Skin of body (tissue), 2 donors: Measurements from ENCODE around the gene ARL8B. TPM values are rescaled to one million over a fixed set of nuclear protein-coding genes. Genes with fewer than 3 reads are reported as not detected.

Experiments
- DNase-seq: peaks from one replicate; lab custom pipeline; 2025; lab: John Stamatoyannopoulos, UW
- total RNA-seq: library from RNA; depleted of rRNA; stranded (reverse); fragments of >200 nt; gene quantifications from one replicate; pipeline ENCODE4 v1.2.3, GENCODE V29; 2014

ARL8B gene
- total RNA-seq, 1 donor from 2014 or later: 65.7 TPM

GRCh38 chr3:5186089-5186857 is 64.2 kb downstream of the ARL8B start:
- DNase-seq: no peak

- DNase-seq: no peak
Measured at GRCh38 chr3:5186858-5187155, 64.7 kb downstream of the ARL8B start.

DNA sequence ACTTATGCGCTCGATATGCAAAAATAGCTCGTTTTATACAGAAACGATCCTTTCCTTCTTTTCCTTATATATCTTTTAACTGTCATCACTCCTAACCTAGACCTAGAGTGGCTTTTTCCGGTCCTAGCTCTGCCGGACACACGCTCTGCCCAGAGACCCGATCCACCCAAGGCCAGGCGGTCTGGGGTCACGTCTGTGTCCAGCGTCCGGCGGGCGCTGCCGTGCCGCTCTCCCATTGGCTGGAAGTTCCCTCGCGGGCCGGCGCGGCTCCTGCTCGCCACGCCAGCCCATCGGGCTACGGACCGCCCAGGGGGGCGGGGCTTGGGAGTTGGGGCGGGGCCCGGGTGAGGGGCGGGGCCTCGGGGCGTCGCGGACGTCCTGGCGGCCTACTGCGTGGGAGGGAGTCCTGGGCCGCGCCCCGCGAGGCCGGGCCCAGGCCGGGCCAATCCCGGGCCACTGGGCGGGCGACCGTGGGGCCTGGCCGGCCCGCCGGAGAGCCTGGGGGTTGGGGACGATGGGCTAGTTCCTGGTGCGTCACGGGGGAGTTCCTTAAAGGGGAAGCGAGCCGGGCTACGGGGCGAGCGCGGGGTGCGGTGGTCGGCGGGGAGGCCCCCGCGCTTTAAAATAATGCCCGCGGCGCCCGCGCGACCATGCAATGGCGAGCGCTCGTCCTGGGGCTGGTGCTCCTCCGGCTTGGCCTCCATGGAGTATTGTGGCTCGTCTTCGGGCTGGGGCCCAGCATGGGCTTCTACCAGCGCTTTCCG is 65.2 kb downstream of the ARL8B start, which contains the start of gene EDEM1:
EDEM1 (plus strand) TSS at position 552 of the 764 bp plus-strand sequence; CDS start at position 651, 99 bp downstream.
- DNase-seq: peak; percentile 84

- DNase-seq: no peak
Measured at GRCh38 chr3:5187920-5188418, 65.9 kb downstream of the ARL8B start.

DNA sequence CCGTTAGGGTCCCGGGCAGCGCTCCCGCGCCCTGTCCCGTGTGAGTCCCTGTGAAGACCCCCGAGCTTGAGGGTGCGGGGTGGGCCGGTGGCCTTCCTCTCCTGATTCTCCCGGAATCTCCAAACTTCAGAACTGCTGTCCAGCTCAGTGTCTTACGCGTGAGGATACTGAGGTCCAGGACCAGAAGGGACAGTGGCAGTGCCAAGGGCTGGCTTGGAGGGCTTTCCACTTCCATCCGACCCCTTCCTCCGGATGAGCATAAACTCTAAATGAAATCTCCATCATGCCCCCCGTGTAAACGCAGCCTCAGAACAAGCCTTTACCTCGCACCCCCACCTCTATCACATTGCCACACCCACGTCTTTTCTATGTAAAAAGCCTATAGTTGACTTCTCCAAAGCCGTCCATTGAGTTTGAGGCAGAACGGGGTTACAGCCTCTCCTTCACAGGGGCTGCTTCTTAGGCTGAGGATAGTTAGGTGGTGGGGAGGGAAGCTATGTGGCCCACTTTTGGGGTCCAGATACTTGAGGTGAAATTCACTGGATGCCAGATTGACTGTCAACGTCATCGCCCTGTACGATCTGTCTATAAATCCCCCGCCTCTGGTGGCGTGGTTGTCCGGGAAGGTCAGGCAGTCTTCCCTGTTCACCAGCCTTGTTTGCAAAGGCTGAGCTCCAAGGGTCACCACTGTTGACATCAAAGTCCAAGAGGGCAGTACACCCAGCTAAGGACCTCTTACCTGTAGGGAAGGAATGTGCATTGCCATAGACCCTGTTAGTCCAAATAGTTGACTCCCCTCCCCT is 66.5 kb downstream of the ARL8B start:
- peak; percentile 23 for DNase-seq

GRCh38 chr3:5190147-5190791 is 68.2 kb downstream of the ARL8B start:
- DNase-seq: no peak

DNA sequence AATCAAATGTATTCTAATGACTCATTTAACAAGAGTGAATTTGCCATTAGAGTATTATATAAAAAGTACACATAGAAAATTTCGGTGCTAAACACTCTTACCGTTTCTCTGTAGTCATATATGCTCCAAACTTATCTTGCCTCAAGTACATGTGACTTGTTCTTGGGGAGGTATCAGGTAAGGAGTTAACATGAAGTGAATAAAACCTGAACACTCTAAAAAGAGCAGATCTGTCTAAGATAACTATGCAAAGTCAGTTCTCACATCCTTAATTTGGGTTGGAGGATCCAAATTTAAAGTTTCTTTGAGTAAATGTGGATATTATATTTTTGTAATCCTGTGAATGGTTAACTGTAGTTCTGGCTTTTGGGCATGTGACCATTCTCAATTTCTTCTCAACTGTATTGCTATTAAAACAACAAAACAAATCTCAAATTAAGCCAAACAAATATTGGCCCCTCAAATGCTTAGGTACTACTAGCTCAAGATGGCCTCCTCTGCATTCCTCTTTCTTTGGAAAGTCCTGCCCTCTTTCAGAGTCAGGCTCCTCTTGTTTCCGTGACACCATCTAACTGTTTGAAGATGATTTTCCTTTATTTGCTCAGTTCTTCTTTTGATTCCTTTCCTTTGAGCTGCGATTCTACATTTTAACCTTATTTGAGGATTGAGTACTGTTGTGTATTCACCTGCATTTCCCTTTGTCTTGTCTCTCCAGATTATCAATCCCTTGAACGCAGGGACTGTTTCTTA is 69.6 kb downstream of the ARL8B start:
- no peak for DNase-seq

GRCh38 chr3:5192571-5193365 is 70.7 kb downstream of the ARL8B start:
- no peak for DNase-seq

- no peak for DNase-seq
Measured at GRCh38 chr3:5194341-5194740, 72.2 kb downstream of the ARL8B start.

- no peak for DNase-seq
Measured at GRCh38 chr3:5194801-5195509, 72.9 kb downstream of the ARL8B start.

GRCh38 chr3:5195605-5196004 is 73.5 kb downstream of the ARL8B start:
- no peak for DNase-seq

DNA sequence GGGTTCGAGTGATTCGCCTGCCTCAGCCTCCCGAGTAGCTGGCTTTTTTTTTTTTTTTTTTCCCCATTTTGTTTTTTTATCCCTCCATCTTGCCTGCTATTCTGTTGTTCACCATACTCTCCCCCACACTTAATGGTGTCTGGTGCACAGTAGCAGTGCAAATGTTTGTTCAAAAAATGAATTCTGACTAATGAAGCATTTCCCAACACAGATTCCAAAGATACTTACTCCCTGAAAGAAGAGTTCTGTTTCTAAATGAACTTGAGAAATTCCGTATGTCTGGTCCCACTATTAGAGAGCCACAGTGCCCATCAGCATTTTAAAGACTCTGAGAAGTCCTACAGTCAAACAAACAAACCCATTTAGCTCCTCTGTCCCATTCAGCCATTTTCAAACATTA is 74.9 kb downstream of the ARL8B start:
- DNase-seq: no peak

DNA sequence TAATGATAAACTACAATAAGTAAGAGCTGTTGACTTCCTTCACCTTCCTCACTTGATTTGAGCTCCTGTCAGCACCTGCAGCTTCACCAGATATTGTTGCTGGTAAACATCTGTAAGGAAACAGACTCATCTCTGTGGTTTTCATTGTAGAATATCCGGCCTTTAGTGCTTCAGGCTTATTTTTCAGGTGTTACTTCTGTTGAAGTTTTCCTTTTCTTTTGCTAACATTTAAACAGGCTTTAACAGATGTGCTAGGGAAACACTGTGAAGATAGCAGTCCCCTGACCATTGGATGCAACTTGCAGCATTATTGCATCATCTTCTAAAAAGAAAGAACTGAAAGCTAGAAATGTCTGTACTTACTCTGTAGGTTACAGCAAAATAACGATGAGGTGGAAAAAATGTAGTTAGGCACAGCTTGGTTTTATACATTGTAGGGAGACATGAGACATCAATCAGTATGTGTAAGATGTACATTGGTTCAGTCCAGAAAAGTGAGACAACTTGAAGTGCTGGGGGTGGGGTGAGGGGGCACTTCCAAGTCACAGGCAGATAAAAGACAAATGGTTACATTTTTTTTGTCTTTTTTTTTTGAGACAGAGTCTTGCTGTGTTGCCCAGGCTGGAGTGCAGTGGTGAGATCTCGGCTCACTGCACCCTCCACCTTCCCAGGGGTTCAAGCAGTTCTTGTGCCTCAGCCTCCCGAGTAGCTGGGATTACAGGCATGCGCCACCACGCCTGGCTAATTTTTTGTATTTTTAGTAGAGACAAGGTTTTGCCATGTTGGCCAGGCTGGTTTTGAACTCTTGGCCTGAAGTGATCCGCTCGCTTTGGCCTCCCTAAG is 75.6 kb downstream of the ARL8B start:
- DNase-seq: no peak

- DNase-seq: no peak
Measured at GRCh38 chr3:5198313-5198677, 76.2 kb downstream of the ARL8B start.

DNA sequence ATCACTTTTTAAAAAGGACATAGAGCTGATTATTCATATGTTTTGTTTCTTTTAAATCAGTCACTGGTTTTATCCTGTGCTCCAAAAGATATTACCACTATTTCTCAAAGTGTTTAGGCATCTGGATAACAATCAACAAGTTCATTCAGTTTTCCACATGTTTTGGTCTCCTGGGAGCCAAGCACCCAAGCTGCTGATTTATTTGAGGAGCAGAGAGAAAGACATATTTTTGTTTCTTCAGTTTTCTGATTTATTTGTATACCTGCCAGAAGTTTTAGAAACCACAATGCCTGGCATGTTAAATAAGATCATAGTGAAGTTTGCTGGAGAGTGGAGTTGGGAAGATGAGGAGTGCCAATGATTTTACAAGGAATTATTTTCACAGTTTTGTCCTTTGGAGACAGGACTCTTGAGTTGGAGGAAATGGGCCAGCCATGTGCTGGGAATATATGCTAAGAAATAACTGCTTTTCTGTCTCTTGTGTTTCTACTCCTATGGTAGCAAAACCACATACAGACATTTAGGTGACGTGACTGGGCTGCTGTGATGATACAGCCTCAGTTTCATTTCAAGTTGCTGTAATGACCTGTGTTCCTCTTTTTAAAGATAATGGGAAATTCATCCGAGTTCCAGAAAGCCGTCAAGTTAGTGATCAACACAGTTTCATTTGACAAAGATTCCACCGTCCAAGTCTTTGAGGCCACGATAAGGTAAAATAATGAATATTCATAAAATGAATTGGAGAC is 77.1 kb downstream of the ARL8B start:
- no peak for DNase-seq

DNA sequence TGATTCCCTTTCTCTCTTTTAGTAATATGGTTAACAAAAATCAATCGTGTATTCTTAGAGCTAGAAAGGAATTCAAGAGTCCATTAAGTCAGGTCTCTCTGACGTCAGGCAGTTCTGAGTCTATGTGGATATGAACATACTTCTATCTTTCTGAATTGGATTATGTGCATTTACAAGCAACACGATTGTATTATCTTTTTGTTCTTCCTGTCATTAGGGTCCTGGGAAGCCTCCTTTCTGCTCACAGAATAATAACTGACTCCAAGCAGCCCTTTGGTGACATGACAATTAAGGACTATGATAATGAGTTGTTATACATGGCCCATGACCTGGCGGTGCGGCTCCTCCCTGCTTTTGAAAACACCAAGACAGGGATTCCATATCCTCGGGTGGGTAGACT is 79.4 kb downstream of the ARL8B start:
- no peak for DNase-seq

DNA sequence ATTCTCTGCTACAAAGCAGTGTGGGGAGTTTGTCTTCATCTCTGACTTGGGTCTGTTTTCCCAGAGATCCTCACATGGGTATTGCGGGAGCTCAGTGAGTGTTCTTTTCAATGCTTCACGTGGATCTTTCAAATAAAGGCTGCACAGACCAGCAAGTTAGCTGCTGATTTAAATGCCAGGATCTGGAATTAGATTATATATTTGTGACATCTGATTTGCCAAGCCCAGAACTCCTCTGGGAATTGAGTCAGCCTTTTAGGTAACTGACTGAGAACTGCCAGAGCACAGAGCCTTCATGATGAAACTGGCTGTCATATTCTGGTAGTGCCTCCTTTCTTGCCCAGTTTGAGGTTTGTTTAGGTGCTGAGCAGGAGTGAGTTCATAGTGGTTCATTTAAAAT is 80.1 kb downstream of the ARL8B start:
- no peak for DNase-seq
